NT2/D1 (cell line): ENCODE data around the gene VTN.
"Not testable (repeated sequence)": the region's sequence is repeated elsewhere in the genome, so short reads cannot be mapped to it uniquely, and the experiment has no call there.

Experiments used
- DNase-seq: peaks from one replicate; pipeline ENCODE4 v3.0.0-alpha.2; 2011; ENCODE audit warnings: low read depth, low spot score
- H3K27me3 ChIP-seq: 2 replicates; pipeline ENCODE4 v1.6.0; 2011; ENCODE audit warnings: mild to moderate bottlenecking; ENCODE audit not compliant: insufficient read length, insufficient read depth
- H3K36me3 ChIP-seq: 2 replicates; pipeline ENCODE4 v1.6.1; 2011; ENCODE audit warnings: mild to moderate bottlenecking, low read length, mixed read lengths; ENCODE audit not compliant: insufficient read depth, insufficient read length
- H3K4me1 ChIP-seq: 2 replicates; pipeline ENCODE4 v1.5.1; 2011; ENCODE audit not compliant: insufficient read depth, insufficient read length
- H3K4me3 ChIP-seq: 2 replicates; pipeline ENCODE4 v1.5.1; 2011; ENCODE audit warnings: low read depth; ENCODE audit not compliant: insufficient read length
- H3K9ac ChIP-seq: 2 replicates; pipeline ENCODE4 v1.6.0; 2011; ENCODE audit warnings: low read depth; ENCODE audit not compliant: insufficient read length
- H3K9me3 ChIP-seq: 2 replicates; pipeline ENCODE4 v1.5.1; 2011; ENCODE audit warnings: mild to moderate bottlenecking, low read length; ENCODE audit not compliant: insufficient read depth
- SUZ12 ChIP-seq: IDR thresholded peaks from 2 replicates; pipeline ENCODE4 v1.6.1; 2011; ENCODE audit not compliant: insufficient read length, insufficient read depth; ENCODE audit errors: extremely low read depth
- YY1 ChIP-seq: IDR thresholded peaks from 2 replicates; pipeline ENCODE4 v1.6.1; 2011; ENCODE audit not compliant: insufficient read length, insufficient read depth
- ZNF274 ChIP-seq: IDR thresholded peaks from 2 replicates; pipeline ENCODE4 v1.6.1; 2011; ENCODE audit warnings: mild to moderate bottlenecking, low read depth, low read length

VTN gene

DNA sequence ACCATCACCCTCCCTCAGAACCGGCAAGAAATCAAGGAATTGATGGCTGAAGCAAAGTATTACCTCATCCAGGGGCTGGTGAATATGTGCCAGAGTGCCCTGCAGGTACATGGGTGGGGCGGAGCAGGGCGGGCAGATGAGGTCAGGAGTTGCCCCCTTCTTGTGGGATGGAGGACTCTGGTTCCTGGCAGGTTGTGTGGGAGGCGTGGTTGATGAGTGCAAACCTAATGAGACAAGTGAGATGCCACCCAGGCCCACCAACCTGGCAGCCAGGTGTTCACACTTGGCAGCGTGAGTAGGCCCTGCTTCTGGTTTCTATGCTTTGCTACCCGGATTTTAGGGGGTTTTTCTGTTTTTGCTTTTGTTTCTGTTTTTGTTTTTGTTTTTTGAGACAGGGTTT is 29.7 kb downstream of the VTN start:
- peaks cover 72% of the 10 kb centered on the region for H3K36me3 ChIP-seq
- DNase-seq = no peak
- no peak for TF ChIP-seq YY1
- no peak for TF ChIP-seq ZNF274
- H3K9ac ChIP-seq = no peak overlapping the region
- no peaks in the 10 kb centered on the region for H3K9me3 ChIP-seq
- no peak overlapping the region for H3K4me3 ChIP-seq
- H3K4me1 ChIP-seq = no peaks in the 10 kb centered on the region
- no peaks in the 10 kb centered on the region for H3K27me3 ChIP-seq

DNA sequence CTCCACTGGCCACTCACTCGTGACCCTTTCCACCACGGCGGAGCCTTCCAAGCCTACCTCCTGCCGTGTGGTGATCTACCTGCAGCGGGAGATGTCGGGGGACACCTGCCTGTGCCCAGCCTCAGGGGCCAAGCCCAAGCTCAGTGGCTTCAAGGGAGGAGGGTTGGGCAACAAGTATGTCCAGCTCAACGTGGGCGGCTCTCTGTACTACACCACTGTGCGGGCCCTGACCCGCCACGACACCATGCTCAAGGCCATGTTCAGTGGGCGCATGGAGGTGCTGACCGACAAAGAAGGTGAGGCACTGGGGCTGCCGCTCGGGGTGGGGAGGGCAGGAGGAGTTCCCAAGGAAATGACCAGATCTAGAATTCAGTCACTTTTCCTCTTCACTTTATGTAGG is 30.7 kb downstream of the VTN start:
- Histone ChIP-seq H3K9me3 (no peaks in the 10 kb centered on the region), H3K4me3 (no peak overlapping the region), H3K36me3 (peaks cover 63% of the 10 kb centered on the region), H3K4me1 (no peaks in the 10 kb centered on the region), H3K27me3 (no peaks in the 10 kb centered on the region), H3K9ac (no peak overlapping the region)
- TF ChIP-seq YY1 = no peak
- no peak for TF ChIP-seq SUZ12
- TF ChIP-seq ZNF274 = no peak
- DNase-seq = no peak

- not testable (repeated sequence) for H3K9me3 ChIP-seq, H3K4me3 ChIP-seq, H3K9ac ChIP-seq, H3K27me3 ChIP-seq, DNase-seq, H3K4me1 ChIP-seq
- peaks cover 56% of the 10 kb centered on the region for H3K36me3 ChIP-seq
Measured at GRCh38 chr17:28338769-28339212, 31.3 kb downstream of the VTN start.

GRCh38 chr17:28338056-28338768 is 31.9 kb downstream of the VTN start:
- no peak overlapping the region for H3K9ac ChIP-seq
- no peak overlapping the region for H3K4me3 ChIP-seq
- H3K27me3 ChIP-seq = no peaks in the 10 kb centered on the region
- peaks cover 51% of the 10 kb centered on the region for H3K36me3 ChIP-seq
- no peaks in the 10 kb centered on the region for H3K9me3 ChIP-seq
- TF ChIP-seq YY1 (no peak), ZNF274 (no peak), SUZ12 (no peak)
- DNase-seq = no peak
- no peaks in the 10 kb centered on the region for H3K4me1 ChIP-seq

- no peaks in the 10 kb centered on the region for H3K4me1 ChIP-seq
- H3K27me3 ChIP-seq = no peaks in the 10 kb centered on the region
- no peaks in the 10 kb centered on the region for H3K9me3 ChIP-seq
- TF ChIP-seq ZNF274 (no peak), SUZ12 (no peak)
- H3K4me3 ChIP-seq = peak overlapping the region; percentile 71
- peak overlapping the region; percentile 74 for H3K9ac ChIP-seq
- peak; percentile 52 for DNase-seq
- peaks cover 38% of the 10 kb centered on the region for H3K36me3 ChIP-seq
Measured at GRCh38 chr17:28335959-28336871, 33.9 kb downstream of the VTN start.

DNA sequence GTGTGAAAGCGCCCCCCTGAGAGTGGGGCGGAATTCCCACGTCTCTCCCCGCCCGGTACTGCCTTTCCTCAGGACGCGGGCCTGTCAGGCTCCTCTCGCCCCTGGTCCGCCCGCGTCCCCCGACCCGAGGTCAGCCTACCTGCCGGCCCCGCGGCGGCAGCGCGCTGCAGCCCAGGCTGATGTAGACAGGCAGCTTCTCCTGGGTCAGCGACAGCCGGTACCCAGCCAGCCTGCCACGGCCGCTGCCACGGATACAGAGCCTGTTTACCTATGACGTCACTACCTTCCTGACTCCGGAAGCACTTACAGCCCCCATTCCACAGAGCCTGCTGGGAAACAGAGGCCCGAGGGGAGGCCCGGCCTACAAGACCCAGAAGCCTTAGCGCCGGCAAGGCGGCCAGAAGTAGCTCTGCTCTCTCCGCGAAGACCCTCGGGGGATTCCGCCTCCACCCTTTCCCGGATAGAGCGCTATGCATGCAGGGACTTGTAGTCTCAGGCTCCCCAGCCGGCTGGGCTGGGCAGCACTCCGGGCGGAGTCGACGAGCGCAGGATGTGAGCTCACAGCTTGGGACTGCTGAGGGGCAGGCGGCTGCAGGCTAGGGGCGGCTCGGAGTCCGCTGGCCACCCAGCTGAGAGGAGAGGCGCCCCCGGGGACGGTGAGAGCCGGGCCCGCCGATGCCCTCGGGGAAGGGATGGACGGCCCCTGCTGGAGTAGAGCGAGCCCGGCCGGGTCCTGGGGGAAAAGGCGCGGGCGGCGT is 34.7 kb downstream of the VTN start, which contains the start of the genes IFT20 and TNFAIP1:
Gene IFT20 (minus strand): TSS at position 272 of the 758 bp plus-strand sequence. CDS start 3,487 bp downstream, outside the sequence.
Gene TNFAIP1 (plus strand): TSS at position 561 of the 758 bp plus-strand sequence. CDS start 3,761 bp downstream, outside the sequence.
- Histone ChIP-seq H3K9ac (peak within 1 kb of the TSS; percentile 74), H3K27me3 (no peaks in the 10 kb centered on the region), H3K36me3 (peaks cover 38% of the 10 kb centered on the region), H3K4me1 (no peaks in the 10 kb centered on the region), H3K4me3 (peak within 1 kb of the TSS; percentile 71), H3K9me3 (no peaks in the 10 kb centered on the region)
- peak; percentile 98 for DNase-seq
- TF ChIP-seq SUZ12 = no peak
- TF ChIP-seq YY1 = no peak
- no peak for TF ChIP-seq ZNF274
